Spleen (tissue), 7 donors: ENCODE data around the gene DYNLRB2.

ENCODE experiments used
- CTCF ChIP-seq, 11 experiments: fragments of 200-600 bp in 7 of 11; fragments of 450-650 bp in 4 of 11; sonication (generic) in 4 of 11; IDR thresholded peaks in 8 of 11; conservative IDR thresholded peaks in 3 of 11; 1 replicate in 7 of 11; 2 replicates in 4 of 11; pipeline versions ENCODE4 v1.4.0 to v1.8.0; 2016 to 2021; ENCODE audit warnings: antibody characterized with exemption in 11 of 11, inconsistent platforms in 4 of 11, mild to moderate bottlenecking in 1 of 11
- POLR2A ChIP-seq, 3 donors: fragments of 450-650 bp; IDR thresholded peaks; one replicate each; pipeline ENCODE4 v1.5.1; 2017; ENCODE audit warnings: antibody characterized with exemption in 3 of 3, mild to moderate bottlenecking in 1 of 3
- POLR2AphosphoS5 ChIP-seq, 3 donors: sonication (generic); formaldehyde crosslinking; IDR thresholded peaks; one replicate each; pipeline ENCODE4 v1.5.1; 2017; ENCODE audit warnings: antibody characterized with exemption in 3 of 3
- donor health status: DM: no; HTN: no; CAD: no; lungs with moderate emphysema.
- donor health status: DM: no; HTN: no; CAD: no.
- donor health status: DM: no; HTN: no; CAD: no.

GRCh38 chr16:80592273-80592672 lies 51.5 kb downstream of the DYNLRB2 start:
- TF ChIP-seq CTCF (IDR thresholded peaks at IDR 0.05 in 8 of 11, conservative IDR thresholded peaks at IDR 0.05 in 3 of 11) (no peak), POLR2A (IDR thresholded peaks at IDR 0.05) (no peak), POLR2AphosphoS5 (IDR thresholded peaks at IDR 0.05) (no peak)
